Parathyroid adenoma (tissue), 2 donors: ENCODE data around the gene HCK.

Source experiments
- H2AFZ ChIP-seq: fragments of 300-600 bp; sonication (generic); one replicate; pipeline ENCODE4 v1.7.0; 2017; ENCODE audit warnings: antibody characterized with exemption, mild to moderate bottlenecking
- H3K27ac ChIP-seq: fragments of 300-600 bp; sonication (generic); one replicate; pipeline ENCODE4 v1.7.0; 2017
- H3K27me3 ChIP-seq: fragments of 300-600 bp; sonication (generic); one replicate; pipeline ENCODE4 v1.7.0; 2017; ENCODE audit warnings: low read length; ENCODE audit not compliant: control insufficient read depth, insufficient read depth
- H3K36me3 ChIP-seq: fragments of 300-600 bp; sonication (generic); one replicate; pipeline ENCODE4 v1.7.0; 2017; ENCODE audit warnings: low read length; ENCODE audit not compliant: control insufficient read depth, insufficient read depth
- H3K4me1 ChIP-seq: fragments of 300-600 bp; sonication (generic); one replicate; pipeline ENCODE4 v1.7.0; 2017; ENCODE audit warnings: control low read depth
- H3K4me2 ChIP-seq: fragments of 300-600 bp; sonication (generic); one replicate; pipeline ENCODE4 v1.7.0; 2017; ENCODE audit warnings: low read length
- H3K4me3 ChIP-seq: fragments of 300-600 bp; sonication (generic); one replicate; pipeline ENCODE4 v1.7.0; 2017; ENCODE audit warnings: low read depth, low read length
- H3K79me2 ChIP-seq: fragments of 300-600 bp; sonication (generic); one replicate; pipeline ENCODE4 v1.7.0; 2017; ENCODE audit warnings: control low read depth
- H3K9ac ChIP-seq: fragments of 300-600 bp; sonication (generic); one replicate; pipeline ENCODE4 v1.7.0; 2017; ENCODE audit warnings: mild to moderate bottlenecking
- H3K9me3 ChIP-seq: fragments of 300-600 bp; sonication (generic); one replicate; pipeline ENCODE4 v1.7.0; 2017; ENCODE audit warnings: low read length; ENCODE audit not compliant: control insufficient read depth
- CTCF ChIP-seq: fragments of 300-600 bp; sonication (generic); IDR thresholded peaks from one replicate; pipeline ENCODE4 v1.7.0; 2017; ENCODE audit warnings: antibody characterized with exemption, mild to moderate bottlenecking
- donor health status: primary hyperparathyroidism.

Gene HCK

DNA sequence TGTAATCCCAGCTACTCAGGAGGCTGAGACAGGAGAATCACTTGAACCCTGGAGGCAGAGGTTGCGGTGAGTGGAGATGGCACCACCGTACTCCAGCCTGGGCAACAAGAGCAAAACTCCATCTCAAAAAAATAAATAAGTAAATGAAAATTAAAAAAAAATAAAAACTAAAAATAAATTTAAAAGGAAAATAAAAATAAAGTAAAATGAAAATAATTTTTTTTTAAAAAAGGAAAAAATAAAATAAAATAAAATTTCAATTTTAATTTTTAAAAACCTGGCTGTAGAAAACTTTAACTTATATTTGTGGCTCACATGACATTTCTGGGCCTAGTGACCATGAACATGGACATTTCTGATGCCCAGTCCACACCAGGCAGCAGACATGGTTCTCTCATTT is 16.1 kb downstream of the HCK start:
- Histone ChIP-seq H3K9ac (no peak overlapping the region), H3K9me3 (no peaks in the 10 kb centered on the region), H3K4me2 (no peak overlapping the region), H2AFZ (no peak overlapping the region), H3K36me3 (no peaks in the 10 kb centered on the region), H3K4me3 (no peak overlapping the region), H3K4me1 (peaks cover 25% of the 10 kb centered on the region), H3K27me3 (no peaks in the 10 kb centered on the region), H3K27ac (no peak overlapping the region), H3K79me2 (no peaks in the 10 kb centered on the region)
- no peak for TF ChIP-seq CTCF

GRCh38 chr20:32069711-32070110 is 17.7 kb downstream of the HCK start:
- Histone ChIP-seq H3K4me2 (no peak overlapping the region), H2AFZ (no peak overlapping the region), H3K79me2 (no peaks in the 10 kb centered on the region), H3K36me3 (no peaks in the 10 kb centered on the region), H3K9me3 (no peaks in the 10 kb centered on the region), H3K4me1 (peaks cover 14% of the 10 kb centered on the region), H3K27ac (no peak overlapping the region), H3K9ac (no peak overlapping the region), H3K4me3 (no peak overlapping the region), H3K27me3 (no peaks in the 10 kb centered on the region)
- TF ChIP-seq CTCF, result no peak

DNA sequence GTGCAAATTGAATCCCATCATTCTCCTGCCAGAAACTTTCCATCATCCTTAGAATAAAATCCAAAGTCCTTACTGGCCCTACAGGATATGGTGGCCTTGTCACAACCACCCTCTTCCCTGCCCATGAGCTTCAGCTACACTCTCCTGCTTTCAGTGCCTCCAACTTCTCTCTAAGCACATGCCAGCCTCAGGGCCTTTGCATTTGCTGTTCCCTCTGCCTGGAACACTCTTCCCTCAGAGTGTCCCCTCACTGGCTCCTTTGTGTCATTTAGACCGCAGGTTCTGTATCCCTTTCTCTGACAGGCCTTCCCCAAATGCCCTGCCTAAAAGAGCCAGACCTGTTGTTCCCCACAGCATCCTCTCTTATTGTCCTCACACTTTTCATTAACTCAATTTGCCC is 18.2 kb downstream of the HCK start:
- H3K27me3 ChIP-seq, result no peaks in the 10 kb centered on the region
- peaks cover 10% of the 10 kb centered on the region for H3K4me1 ChIP-seq
- no peak overlapping the region for H3K27ac ChIP-seq
- no peak overlapping the region for H3K4me2 ChIP-seq
- H3K36me3 ChIP-seq, result no peaks in the 10 kb centered on the region
- no peak overlapping the region for H2AFZ ChIP-seq
- H3K9ac ChIP-seq, result no peak overlapping the region
- H3K9me3 ChIP-seq, result no peaks in the 10 kb centered on the region
- no peaks in the 10 kb centered on the region for H3K79me2 ChIP-seq
- TF ChIP-seq CTCF, result no peak
- no peak overlapping the region for H3K4me3 ChIP-seq

GRCh38 chr20:32070690-32071213 is 18.7 kb downstream of the HCK start:
- Histone ChIP-seq H3K79me2 (no peaks in the 10 kb centered on the region), H2AFZ (no peak overlapping the region), H3K36me3 (no peaks in the 10 kb centered on the region)

More at GRCh38 chr20:32070690-32071213, 18.7 kb downstream of the HCK start:
- Histone ChIP-seq H3K27me3 (no peaks in the 10 kb centered on the region), H3K4me2 (no peak overlapping the region), H3K4me3 (no peak overlapping the region), H3K27ac (no peak overlapping the region), H3K9ac (no peak overlapping the region), H3K4me1 (peaks cover 5% of the 10 kb centered on the region), H3K9me3 (no peaks in the 10 kb centered on the region)
- no peak for TF ChIP-seq CTCF
